ENCODE results near the gene ZSCAN12. TPM values are rescaled to one million over a fixed set of nuclear protein-coding genes. Genes with fewer than 3 reads are reported as not detected.
"Not testable (repeated sequence)": the region's sequence is repeated elsewhere in the genome, so short reads cannot be mapped to it uniquely, and the experiment has no call there.

ZSCAN12 gene
- total RNA-seq: 1 to 10 TPM; 2.1 to 3.4 TPM

- DNase-seq (ENCODE audit: low spot score): peak; percentile 82
- Histone ChIP-seq H3K4me3 (peak within 1 kb of the TSS; percentile 72 to 76), H3K4me1 (peaks cover 0 to 13% of the 10 kb centered on the region in 2 donors), H3K36me3 (no peaks in the 10 kb centered on the region), H3K27ac (peak within 1 kb of the TSS; percentile 23 to 59), H3K27me3 (no peaks in the 10 kb centered on the region), H3K9me3 (no peaks in the 10 kb centered on the region)
- TF ChIP-seq, protein P1, sequence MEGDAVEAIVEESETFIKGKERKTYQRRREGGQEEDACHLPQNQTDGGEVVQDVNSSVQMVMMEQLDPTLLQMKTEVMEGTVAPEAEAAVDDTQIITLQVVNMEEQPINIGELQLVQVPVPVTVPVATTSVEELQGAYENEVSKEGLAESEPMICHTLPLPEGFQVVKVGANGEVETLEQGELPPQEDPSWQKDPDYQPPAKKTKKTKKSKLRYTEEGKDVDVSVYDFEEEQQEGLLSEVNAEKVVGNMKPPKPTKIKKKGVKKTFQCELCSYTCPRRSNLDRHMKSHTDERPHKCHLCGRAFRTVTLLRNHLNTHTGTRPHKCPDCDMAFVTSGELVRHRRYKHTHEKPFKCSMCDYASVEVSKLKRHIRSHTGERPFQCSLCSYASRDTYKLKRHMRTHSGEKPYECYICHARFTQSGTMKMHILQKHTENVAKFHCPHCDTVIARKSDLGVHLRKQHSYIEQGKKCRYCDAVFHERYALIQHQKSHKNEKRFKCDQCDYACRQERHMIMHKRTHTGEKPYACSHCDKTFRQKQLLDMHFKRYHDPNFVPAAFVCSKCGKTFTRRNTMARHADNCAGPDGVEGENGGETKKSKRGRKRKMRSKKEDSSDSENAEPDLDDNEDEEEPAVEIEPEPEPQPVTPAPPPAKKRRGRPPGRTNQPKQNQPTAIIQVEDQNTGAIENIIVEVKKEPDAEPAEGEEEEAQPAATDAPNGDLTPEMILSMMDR (IDR thresholded peaks at IDR 0.05): peak in 1 of 2 donors; percentile 77
These were observed at the start of gene ZSCAN12 for GRCh38 chr6:28399350-28400121. TSS of gene ZSCAN12 (minus strand) at chr6:28399747. CDS start at chr6:28398405, 1,342 bp downstream.

GRCh38 chr6:28449056-28449455 is 49.5 kb upstream of the ZSCAN12 start:
- no peak for DNase-seq (ENCODE audit: low spot score)
- H3K9me3 ChIP-seq: no peaks in the 10 kb centered on the region
- H3K27ac ChIP-seq: no peak overlapping the region
- TF ChIP-seq, protein P1 (IDR thresholded peaks at IDR 0.05): no peak
- H3K4me1 ChIP-seq: peaks cover 0 to 5% of the 10 kb centered on the region in 2 donors
- H3K36me3 ChIP-seq: no peaks in the 10 kb centered on the region
- peaks cover 0 to 4% of the 10 kb centered on the region in 2 donors for H3K27me3 ChIP-seq
- H3K4me3 ChIP-seq: no peak overlapping the region

DNA sequence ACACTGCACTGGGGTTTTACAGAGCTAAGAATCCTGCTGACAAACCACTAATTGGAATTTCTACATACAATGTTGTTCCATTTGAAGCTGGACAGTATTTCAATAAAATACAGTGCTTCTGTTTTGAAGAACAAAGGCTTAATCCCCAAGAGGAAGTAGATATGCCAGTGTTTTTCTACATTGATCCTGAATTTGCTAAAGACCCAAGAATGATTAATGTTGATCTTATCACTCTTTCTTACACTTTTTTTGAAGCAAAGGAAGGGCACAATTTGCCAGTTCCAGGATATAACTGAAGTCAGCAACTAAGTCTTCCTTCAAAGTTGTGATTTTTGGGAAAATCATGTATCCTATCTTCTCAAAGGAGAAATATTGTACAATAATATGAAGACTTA is 48.0 kb upstream of the ZSCAN12 start:
- H3K27me3 ChIP-seq: not testable (repeated sequence)

DNA sequence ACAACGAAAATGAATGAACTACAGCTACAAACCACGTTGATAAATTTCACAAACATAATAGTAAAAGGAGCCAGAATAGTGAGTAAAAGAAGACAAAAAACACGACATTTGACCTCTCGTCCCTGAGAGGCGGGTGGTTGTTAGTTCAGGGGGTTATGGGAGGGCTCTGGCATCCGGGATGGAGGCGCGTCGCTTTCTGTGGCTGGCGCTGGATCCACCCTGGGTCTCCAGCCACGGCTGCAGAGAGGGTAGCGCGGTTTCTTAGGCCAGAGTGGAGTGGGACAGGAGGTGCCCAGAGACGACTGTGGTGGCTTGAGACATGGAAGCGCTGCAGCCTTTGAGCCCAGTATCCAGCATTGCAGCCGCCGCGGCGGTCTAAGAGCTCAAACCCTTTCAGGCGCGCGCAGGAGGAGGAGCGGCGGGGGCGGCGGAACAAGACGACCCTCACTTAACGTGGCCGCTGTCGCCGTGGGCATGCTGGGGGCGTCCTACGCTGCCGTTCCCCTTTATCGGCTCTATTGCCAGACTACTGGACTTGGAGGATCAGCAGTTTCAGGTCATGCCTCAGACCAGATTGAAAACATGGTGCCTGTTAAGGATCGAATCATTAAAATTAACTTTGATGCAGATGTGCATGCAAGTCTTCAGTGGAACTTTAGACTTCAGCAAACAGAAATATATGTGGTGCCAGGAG is 47.4 kb upstream of the ZSCAN12 start:
- DNase-seq (ENCODE audit: low spot score): no peak
- H3K27me3 ChIP-seq: peaks cover 0 to 4% of the 10 kb centered on the region in 2 donors

More for the DNA sequence above, 48.0 kb upstream of the ZSCAN12 start:
- not testable (repeated sequence) for DNase-seq (ENCODE audit: low spot score); H3K4me3 ChIP-seq; H3K9me3 ChIP-seq; H3K36me3 ChIP-seq; H3K27ac ChIP-seq; H3K4me1 ChIP-seq

DNA sequence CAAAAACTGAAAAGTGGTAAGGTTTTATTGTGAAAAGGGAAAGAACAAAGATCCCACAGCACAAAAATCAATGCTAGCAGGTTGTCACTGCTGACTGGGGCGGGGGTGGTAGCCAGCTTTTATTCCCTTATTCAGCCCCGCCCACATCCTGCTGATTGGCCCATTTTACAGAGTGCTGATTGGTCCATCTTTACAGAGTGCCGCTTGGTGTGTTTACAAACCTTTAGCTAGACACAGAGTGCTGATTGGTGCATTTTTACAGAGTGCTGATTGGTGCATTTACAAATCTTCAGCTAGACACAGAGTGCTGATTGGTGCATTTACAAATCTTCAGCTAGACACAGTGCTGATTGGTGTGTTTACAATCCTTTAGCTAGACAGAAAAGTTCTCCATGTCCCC is 45.2 kb upstream of the ZSCAN12 start:
- not testable (repeated sequence) for H3K27me3 ChIP-seq; H3K9me3 ChIP-seq; H3K4me1 ChIP-seq; H3K27ac ChIP-seq; H3K36me3 ChIP-seq; H3K4me3 ChIP-seq; DNase-seq (ENCODE audit: low spot score)

More for the DNA sequence above, 47.4 kb upstream of the ZSCAN12 start:
- Histone ChIP-seq H3K4me3 (peak overlapping the region; percentile 11 to 42), H3K27ac (no peak overlapping the region), H3K9me3 (no peaks in the 10 kb centered on the region), H3K36me3 (no peaks in the 10 kb centered on the region), H3K4me1 (peaks cover 0 to 8% of the 10 kb centered on the region in 2 donors)
- TF ChIP-seq, protein P1 (IDR thresholded peaks at IDR 0.05): no peak

DNA sequence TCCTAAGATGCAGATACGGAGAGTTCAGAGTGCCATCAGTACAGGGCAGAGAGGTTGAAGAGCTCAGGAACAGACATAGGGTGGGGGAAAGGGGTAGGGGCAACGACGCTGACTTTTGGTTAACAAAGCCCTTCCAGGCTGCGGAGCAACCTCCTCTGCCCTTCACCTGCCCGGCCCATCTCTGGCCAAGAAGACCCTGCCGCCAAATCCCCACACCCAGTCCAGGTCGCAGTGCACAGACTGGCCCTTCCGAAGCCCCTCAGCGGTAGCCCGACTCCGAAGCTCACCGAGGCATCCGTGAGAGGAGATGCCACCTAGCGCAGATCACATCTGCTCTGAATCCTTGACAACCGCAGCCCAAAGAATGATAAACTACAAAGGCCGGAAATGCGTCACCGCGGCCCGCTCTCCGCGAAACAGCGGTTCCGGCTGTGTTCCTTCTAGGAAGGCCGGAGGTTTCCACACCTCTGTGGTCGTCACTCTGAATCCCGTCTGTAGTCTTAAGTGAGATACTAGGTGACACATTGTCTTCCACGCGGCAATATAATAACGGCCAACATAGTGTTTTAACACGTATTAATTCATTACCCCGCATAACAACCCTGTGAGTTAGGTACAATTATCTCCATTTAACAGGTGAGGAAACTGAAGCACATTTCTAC is 43.7 kb upstream of the ZSCAN12 start, which contains the start of gene ZSCAN23:
Gene ZSCAN23, minus strand, starts transcription at position 380 of the 662 bp plus-strand sequence. CDS start 7,225 bp downstream, outside the sequence.
- Histone ChIP-seq H3K27me3 (peaks cover 0 to 4% of the 10 kb centered on the region in 2 donors), H3K36me3 (no peaks in the 10 kb centered on the region), H3K9me3 (no peaks in the 10 kb centered on the region), H3K4me3 (peak within 1 kb of the TSS; percentile 71 to 72), H3K4me1 (peaks cover 0 to 8% of the 10 kb centered on the region in 2 donors), H3K27ac (peak within 1 kb of the TSS; percentile 49 to 67)
- DNase-seq (ENCODE audit: low spot score): peak; percentile 87
- TF ChIP-seq, protein P1 (IDR thresholded peaks at IDR 0.05): no peak

Measured in right atrium auricular region (tissue), 2 donors.